Frontal cortex (tissue), 4 donors: ENCODE measurements around the gene RAB23. TPM values are rescaled to one million over a fixed set of nuclear protein-coding genes. Genes with fewer than 3 reads are reported as not detected.

Experiments used
- DNase-seq, 2 donors: peaks; one replicate each; pipeline ENCODE4 v3.0.0; 2012; ENCODE audit warnings: low spot score in 2 of 2
- FAIRE-seq: peaks from 2 replicates; lab custom pipeline; 2012; peaks lifted over from hg19 to GRCh38; lab: Jason Lieb, UNC
- total RNA-seq: library from RNA; depleted of rRNA; stranded (reverse); fragments of >200 nt; gene quantifications from one replicate; pipeline ENCODE4 v1.2.3, GENCODE V29; 2014
- donor health status: control.
- donor health status: control.
- donor health status: control.

The RAB23 gene
- total RNA-seq, 1 donor from 2014 or later: 34.2 TPM

DNA sequence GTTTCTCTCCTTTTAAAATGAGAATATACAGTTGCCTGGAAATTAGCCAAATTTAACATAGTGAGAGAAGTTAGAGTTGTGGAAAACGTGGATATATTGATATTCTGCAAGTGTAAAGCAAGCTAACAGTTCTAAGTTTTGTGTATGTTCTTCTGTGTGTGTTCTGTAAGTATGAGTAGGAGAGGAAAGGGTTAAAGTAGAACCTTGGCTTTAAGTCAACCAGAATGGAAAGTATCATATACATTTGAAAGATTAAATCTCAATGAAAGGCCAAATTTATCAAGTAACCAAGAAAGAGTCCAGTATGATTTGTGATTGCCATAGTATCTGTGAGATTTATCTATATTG is 80.0 kb downstream of the RAB23 start:
- FAIRE-seq (no peak), DNase-seq (no peak)

DNA sequence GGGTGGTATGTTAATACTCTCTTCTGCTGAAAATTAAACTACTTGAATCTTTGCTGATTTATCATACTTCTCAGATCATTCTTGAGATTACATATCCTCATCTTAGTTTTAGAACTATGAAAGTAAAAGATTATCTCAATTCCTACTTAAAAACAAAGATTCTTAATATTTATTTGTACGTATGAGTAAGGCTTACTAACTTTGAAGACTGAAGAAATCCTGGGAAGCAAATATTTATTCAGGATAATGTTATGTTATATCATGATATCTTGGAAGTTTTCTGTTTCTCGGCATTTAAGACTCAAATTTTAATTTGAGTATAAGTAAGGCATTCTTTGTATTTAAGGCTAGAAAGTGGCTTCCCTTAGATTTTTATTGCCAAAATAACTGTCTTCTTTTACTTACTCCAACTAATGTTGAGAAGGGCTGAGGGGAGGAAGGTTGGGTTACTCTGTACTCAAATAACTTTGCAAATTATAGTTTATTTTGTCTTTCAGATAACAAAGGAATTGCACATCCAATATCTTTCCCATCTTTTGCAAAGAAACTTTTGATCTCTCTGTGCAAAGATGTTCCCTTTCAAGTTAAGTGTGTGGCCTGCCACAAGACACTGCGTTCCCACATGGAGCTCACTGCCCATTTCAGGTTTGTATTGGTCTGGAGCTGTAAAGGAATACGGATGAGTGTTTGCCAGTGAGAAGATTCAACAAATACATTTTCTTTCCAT is 80.5 kb downstream of the RAB23 start:
- FAIRE-seq (no peak), DNase-seq (no peak)

DNA sequence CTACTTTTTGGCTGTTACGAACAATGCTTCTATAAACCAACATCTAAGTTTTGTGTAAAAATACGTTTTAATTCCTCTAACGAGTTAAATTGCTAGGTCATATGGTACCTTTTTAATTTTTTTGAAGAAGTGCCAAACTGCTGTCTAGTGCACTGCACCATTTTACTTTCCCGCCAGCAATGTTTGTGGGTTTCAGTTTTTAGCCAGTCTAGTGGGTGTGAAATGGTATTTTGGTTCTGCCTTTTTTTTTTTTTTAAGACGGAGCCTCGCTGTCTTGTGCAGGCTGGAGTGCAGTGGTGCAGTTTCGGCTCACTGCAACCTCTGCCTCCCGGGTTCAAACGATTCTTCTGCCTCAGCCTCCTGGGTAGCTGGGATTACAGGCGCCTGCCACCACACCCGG is 84.1 kb downstream of the RAB23 start:
- DNase-seq (no peak), FAIRE-seq (no peak)

DNA sequence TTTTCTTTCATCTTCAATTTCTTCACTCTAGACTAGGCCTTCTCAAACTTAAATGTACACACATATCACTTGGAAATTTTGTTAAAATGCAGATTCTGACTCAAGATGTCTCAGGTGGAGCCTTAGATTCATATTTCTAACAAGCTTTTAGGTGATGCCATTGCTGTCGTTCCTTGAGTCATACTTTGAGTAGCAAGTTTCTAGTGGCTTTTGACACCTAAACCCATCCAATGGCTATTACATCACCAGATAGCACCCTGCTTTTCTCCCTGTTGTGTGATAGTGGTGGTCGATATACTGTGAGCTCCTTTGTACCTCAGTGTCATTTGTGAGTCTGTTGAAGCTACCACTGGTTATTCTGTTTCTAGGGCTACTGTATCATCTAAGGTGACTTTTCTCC is 84.8 kb downstream of the RAB23 start:
- DNase-seq: no peak
- no peak for FAIRE-seq

Other genes starting within 250 kb of the RAB23 start
- gene KIAA1586, start 175.6 kb downstream of the RAB23 start, total RNA-seq: 116 TPM
- 156 TPM for gene ZNF451, start 132.1 kb downstream of the RAB23 start, total RNA-seq
- gene BAG2, start 50.0 kb downstream of the RAB23 start, total RNA-seq: 1.6 TPM
- gene PRIM2, start 95.3 kb upstream of the RAB23 start, total RNA-seq: 25.7 TPM